ENCODE data around the gene FASLG. TPM values are rescaled to one million over a fixed set of nuclear protein-coding genes. Genes with fewer than 3 reads are reported as not detected.
"Not testable (repeated sequence)": the region's sequence is repeated elsewhere in the genome, so short reads cannot be mapped to it uniquely, and the experiment has no call there.

FASLG gene, protein sequence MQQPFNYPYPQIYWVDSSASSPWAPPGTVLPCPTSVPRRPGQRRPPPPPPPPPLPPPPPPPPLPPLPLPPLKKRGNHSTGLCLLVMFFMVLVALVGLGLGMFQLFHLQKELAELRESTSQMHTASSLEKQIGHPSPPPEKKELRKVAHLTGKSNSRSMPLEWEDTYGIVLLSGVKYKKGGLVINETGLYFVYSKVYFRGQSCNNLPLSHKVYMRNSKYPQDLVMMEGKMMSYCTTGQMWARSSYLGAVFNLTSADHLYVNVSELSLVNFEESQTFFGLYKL
- under 1 TPM in 2 of 4 donors, not detected in 2; 0.14 to 0.26 TPM for polyA plus RNA-seq (ENCODE audit: insufficient read length in 4 of 4)

DNA sequence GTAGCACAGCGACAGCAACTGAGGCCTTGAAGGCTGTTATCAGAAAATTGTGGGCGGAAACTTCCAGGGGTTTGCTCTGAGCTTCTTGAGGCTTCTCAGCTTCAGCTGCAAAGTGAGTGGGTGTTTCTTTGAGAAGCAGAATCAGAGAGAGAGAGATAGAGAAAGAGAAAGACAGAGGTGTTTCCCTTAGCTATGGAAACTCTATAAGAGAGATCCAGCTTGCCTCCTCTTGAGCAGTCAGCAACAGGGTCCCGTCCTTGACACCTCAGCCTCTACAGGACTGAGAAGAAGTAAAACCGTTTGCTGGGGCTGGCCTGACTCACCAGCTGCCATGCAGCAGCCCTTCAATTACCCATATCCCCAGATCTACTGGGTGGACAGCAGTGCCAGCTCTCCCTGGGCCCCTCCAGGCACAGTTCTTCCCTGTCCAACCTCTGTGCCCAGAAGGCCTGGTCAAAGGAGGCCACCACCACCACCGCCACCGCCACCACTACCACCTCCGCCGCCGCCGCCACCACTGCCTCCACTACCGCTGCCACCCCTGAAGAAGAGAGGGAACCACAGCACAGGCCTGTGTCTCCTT is at the start of gene FASLG:
TSS of gene FASLG (plus strand) at position 233 of the 583 bp plus-strand sequence. CDS start at position 332, 99 bp downstream.
- no peak for DNase-seq (ENCODE audit: low read depth in 4 of 4, low spot score in 3 of 4)

DNA sequence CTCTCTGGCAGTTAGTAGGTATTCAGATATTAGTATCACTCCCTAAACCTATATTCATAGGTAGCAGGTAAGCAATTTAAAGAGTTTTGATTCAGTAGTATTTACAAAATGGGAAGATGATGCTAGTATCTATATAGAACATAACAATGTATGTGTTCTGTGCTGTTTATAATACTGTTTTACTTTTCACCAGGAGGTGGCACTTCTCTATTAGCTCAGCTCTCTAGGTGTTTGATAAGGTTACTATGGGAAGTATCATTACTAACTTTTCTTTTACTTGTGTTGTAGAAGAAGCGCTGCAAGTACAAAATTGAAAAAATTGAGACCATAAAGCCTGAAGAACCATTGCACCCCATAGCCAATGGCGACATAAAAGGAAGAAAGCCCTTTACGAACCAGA is 49.4 kb upstream of the FASLG start:
- DNase-seq (ENCODE audit: low read depth in 4 of 4, low spot score in 3 of 4), result no peak

DNA sequence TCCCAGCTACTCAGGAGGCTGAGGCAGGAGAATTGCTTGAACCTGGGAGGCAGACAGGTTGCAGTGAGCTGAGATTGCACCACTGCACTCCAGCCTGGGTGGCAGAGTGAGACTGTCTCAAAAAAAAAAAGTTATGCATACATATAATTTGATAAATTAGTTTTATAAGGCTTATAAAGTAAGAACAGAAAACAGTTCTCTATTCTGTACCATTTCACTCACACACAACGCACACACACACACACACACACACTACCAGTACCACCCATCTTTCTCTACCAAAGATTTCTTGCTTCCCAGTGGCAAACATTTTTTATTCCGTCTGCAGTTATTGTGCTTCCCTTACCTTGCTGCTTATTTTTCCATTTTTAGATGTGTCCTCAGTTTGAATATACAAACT is 46.4 kb upstream of the FASLG start:
- DNase-seq (ENCODE audit: low read depth in 4 of 4, low spot score in 3 of 4), result no peak

DNA sequence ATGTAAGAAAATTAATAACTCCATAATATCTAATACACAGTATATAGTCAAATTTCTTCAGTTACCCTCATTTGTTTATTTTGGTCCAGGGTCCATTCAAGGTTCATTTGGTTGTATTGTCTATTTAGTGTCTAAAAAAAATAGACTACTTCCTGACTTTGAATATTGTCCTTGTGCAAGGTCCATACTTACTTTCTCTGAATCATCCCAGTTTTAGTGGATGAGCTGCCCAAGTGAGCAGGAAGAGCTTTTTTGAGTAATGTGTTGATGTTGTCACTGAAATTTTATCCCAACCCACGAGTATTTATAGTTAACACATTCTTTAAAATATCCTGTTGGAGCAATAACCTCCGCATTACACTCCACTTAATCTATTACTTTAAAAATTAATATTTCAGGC is 45.6 kb upstream of the FASLG start:
- DNase-seq (ENCODE audit: low read depth in 4 of 4, low spot score in 3 of 4), result no peak

DNA sequence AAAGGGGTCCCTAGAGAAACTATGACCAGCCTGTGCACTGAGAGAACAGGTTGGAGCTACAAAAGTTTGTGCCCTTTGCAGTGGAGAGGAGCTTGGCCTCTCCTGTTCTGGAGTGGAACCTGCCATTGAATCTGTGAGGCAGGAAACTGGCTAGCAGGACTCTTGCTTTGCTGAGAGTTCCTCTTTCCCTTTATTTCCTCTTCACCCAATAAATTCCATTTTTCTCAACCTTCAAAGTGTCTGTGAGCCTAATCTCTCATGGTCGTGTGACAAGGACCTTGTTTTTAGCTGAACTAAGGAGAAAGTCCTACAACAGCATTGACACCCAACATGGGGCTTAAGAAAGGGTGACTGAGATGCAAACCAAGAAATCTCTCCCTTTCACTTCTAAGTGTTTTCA is 42.7 kb upstream of the FASLG start:
- DNase-seq (ENCODE audit: low read depth in 4 of 4, low spot score in 3 of 4), result no peak

DNA sequence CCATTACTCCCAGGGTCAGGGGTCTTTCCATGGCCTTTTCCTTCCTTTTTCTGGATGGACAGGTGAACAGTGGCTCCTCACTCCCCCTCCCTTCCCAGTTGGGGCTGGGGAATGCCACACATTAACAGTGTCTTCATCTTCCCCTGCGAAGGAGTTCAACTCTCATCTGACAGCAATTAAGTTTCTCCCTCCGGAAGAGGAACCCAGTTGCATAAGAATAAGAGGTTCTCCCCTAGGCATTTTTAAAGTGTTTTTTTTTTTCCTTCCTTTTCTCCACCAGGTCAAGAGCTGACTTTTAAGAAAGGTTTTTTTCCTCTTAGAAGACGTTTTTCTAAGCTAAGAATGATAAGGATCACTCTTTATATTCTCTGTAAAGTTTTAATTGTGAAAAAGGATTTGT is 42.3 kb upstream of the FASLG start:
- DNase-seq (ENCODE audit: low read depth in 4 of 4, low spot score in 3 of 4), result no peak

DNA sequence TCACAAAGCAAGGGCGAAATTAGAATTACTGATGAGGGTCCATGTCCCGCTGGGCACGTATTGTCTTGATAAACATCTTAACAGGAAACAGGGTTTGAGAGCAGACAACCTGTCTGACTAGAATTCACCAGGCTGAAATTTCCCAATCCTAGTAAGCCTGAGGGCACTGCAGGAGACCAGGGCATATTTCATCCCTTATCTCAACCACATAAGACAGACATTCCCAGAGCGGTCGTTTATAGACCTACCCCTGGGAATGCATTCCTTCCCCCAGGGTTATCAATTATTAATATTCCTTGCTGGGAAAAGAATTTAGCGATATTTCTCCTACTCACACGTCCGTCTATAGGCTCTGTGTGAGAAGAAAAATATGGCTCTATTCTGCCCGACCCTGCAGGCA is 38.3 kb upstream of the FASLG start:
- not testable (repeated sequence) for DNase-seq (ENCODE audit: low read depth in 4 of 4, low spot score in 3 of 4)

DNA sequence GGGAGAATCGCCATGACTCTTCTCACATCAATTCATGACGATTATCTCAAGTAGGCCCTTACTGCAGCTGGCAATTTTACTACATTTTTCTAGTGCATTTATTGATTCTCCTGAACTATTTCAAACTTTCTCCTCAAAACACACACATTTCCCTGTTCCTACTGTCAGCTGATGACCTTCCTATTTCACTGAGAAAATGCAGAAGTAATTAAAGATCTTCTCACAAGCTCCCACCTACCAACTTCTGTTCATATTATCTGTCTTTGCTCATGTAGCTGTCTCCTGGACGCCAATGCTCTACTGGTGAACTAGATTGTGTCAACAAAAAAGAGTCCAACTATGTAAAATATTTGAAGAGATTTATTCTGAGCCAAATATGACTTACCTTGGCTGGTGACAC is 36.4 kb upstream of the FASLG start:
- DNase-seq (ENCODE audit: low read depth in 4 of 4, low spot score in 3 of 4), result no peak

DNA sequence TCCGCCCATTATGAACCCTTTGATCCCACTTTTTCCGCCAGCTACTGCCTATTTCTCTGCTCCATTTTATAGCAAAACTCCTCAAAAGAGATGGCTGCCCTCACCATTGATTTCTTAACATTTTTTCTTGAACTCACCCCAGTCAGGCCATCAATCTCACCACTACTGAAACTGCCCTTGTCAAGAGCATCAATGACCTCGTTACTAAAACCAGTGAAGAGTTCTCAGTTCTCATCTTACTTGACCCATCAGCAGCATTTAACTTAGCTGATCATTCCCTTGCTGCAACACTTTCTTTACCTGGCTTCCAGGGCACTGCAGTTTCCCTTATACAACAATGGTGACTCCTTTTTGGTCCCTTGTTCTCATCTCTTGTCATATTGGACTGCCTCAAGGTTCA is 35.2 kb upstream of the FASLG start:
- no peak for DNase-seq (ENCODE audit: low read depth in 4 of 4, low spot score in 3 of 4)

DNA sequence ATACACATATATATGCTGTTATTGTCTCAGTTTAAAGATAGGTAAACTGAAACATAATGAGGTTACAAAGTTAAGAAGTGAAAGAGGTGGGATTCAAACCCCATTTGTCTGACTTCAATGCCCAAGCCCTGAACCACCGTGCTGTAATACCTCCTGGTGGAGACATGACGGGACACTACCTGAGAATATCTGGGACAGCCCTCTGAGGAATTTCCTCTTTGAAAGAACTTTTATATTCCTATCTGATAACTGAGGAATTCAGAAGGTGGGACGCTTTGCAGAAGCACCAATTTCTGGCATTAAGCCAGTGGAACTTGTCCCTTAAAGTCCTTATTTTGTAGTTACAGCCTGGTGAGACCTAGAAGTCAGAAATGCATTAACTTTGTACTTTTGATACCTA is 32.1 kb upstream of the FASLG start:
- DNase-seq (ENCODE audit: low read depth in 4 of 4, low spot score in 3 of 4), result no peak

DNA sequence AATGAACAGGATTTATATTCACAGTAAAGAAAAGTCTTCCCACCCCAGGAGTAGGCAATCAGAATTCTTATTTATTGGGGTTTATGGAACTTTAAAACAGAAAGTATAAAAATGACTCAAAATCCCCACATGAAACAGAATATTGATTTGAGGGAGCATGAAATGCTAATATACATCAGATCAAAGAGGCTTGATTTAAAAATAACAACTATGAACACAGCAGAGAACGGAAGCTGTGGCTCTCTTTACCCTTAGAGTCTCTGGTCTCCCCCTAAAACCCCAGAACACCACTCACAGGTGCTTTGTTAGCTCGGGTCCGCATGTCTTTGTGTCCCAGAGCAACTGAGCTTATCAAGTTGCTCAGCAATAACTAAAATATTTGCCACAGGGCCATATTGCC is 31.2 kb upstream of the FASLG start:
- no peak for DNase-seq (ENCODE audit: low read depth in 4 of 4, low spot score in 3 of 4)

DNA sequence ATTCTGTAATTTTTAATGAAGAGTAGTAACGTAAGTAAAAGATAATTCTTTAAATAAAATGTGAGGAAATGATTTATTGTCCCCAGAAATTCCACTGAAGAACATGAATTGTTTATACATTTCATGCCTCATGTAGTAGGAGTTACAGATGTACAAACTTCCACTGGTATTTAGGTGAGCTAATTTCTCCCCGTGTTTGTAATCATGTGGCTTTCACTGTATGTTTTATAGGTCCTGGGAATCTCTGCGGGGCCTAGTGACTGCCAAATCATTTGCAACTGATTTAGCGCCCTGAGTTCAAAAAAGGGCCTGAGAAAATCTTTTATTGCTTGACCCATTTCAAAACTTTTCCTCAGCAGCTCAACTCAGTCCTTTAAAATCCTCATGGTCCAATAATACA is 30.5 kb upstream of the FASLG start:
- no peak for DNase-seq (ENCODE audit: low read depth in 4 of 4, low spot score in 3 of 4)

DNA sequence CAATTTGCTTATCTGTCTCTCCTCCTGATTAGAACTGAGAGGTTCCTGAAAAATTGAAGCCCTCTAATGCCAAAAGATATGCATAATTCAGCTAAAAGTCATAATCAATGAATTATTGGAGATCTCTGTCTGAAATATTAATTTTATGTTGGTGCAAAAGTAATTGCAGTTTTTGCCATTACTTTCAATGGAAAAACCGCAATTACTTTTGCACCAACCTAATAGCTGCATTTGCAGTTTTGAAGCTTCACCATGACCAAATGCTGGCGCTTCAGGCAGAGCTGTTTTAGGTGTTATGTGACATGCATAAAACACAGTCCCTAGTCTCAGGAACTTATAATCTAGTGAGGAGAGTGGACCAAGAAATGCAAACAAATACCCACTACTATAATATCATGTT is 29.7 kb upstream of the FASLG start:
- DNase-seq (ENCODE audit: low read depth in 4 of 4, low spot score in 3 of 4), result no peak

DNA sequence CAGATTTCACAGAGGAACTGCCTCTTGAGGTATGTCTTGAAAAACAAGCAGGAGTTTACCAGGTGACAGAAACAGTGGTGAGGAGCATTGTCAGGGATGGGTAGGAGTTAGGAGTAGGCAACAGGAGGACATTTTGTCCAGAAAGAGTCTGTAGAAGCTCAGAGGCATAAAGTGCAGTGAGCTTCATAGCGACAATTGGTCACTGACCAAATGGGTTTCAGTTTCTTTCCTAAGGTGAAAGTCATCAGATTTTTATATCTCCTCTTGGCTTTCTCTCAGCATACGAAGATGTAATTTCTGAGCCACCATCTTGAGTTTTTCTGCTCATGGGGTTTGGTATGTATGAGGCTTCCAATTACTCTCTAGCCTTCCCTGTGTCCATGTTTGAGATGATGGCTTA is 29.3 kb upstream of the FASLG start:
- DNase-seq (ENCODE audit: low read depth in 4 of 4, low spot score in 3 of 4), result no peak

DNA sequence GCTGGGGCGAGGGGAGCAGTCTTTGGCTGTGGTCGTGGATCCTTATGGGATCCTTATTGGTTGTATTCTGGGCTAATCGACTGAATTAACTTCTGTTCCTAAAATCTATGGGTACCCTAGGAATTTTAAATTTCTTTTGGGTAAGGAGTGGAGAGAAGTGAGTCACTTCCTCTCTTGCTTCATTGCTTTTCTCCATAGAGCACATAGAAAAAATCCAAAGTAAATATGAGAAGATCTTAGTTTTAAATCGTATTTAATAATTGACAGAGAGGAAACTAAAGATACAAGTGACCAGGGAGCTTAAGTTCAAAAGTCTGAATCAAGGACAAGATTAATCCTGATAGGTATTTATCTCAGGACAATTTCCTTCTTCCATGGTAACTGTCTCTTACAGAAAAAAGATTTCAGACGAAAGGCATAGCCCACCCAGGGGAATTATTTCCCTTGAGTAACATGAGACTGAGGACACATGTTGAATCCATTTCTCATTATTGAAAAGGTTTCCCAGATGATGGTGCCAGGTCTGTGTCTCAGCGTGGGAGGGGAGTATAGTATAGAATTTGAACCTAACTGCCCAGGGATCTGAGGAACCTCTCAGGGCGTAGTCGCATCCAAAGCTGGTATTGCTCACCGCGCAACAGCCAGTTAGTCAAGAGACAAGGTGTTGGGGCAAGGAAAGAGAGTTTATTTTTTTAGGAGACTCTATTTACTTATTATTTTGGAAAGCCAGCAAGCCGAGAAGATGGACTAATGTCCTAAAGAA is 28.7 kb upstream of the FASLG start:
- DNase-seq (ENCODE audit: low read depth in 4 of 4, low spot score in 3 of 4), result no peak

DNA sequence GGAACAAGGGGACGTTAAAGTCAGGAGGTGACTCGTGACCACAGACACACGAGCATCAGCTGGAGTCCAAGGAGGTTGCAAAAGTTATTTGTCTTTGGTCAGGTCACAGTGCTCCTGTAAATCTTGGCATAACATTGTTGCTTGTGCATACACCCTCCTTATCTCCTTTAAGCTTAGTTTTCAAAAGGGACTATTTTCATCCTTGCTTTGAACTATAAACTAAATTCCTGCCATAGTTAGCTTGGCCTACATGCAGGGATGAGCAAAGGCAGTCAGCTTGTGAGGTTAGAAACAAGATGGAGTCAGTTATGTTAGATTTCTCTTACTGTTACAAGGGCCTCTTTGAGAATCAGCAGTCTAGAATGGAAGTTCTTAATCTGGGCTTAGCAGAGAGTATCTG is 28.0 kb upstream of the FASLG start:
- DNase-seq (ENCODE audit: low read depth in 4 of 4, low spot score in 3 of 4), result no peak

DNA sequence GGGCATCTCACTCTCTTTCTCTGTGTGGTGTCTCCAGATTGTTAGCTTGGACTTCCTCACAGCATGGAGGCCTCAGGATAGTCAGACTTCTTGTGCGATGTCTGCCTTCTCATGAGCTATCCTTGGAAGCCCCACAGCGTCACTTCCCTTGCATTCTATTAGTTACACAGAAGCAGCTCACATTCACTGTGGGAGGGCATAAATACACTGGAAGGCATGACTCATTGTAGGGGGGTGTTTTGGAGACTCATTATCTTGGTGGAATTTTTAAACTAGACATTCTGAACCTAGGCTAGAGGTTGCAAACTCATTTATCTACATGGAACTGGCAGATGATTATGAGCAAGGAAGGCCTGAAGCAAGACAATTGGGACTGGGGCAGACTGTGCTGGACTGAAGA is 21.4 kb upstream of the FASLG start:
- DNase-seq (ENCODE audit: low read depth in 4 of 4, low spot score in 3 of 4), result no peak

DNA sequence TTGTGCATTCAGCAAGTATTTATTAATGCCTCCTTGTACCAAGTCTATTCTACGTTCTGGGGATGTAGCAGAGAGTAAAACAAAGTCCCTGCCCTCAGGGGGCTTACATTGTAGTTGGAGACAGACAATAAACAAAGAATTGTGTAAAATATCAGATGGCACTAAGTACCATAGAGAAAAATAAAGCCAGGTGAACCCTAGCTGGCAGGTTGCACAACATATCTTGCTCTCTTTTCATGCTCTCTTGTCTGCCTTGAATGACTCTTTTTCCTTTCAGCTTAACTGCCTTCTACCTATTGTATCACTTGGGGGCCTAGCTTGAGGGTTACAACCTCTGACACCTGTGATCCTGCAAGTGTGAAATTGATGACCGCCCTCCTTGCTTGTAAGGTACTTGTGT is 20.7 kb upstream of the FASLG start:
- DNase-seq (ENCODE audit: low read depth in 4 of 4, low spot score in 3 of 4), result no peak

DNA sequence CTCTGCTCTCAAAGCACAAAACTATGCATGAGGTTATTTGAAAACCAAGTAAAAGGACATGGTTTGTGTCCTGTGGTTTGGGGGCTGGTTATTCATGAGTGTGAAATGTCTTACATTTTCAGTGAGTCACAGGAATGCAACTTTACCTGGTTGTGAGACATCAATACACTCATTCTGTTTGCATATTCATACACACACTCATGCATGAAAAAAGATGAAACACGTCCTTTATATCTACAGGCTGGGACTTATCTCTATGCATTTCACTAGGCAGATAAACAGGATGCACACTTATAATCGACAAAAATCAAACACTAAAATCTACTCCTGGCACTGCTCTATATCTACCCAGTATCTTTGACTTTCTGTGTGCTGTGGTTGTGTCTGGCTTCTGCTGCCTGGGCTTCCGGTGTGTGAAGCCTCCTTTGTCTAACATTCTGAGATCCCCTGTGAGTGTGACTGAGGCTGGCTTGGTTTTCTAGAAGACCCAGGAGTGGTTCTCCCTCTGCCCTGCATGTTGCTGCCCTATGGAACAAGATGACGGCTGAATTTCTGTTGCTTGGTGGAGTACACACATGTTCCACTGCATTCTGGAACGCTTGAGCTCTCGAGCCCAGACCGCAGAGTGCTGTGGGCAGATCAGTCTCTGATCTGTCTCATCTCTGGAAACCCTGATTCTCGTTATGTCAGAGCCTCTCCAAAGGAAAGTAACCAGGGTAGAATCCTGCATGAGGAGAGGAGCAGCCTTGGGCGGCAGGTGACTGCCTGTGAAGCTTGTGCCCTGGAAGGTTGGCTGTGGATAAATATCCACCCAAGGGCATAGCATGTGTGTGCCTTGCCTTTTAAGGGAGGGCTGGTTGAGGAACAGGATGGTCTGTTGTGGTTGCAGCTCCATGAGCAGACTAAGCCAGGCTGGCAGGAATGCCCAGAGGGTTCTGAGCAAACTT is 19.7 kb upstream of the FASLG start:
- no peak for DNase-seq (ENCODE audit: low read depth in 4 of 4, low spot score in 3 of 4)

DNA sequence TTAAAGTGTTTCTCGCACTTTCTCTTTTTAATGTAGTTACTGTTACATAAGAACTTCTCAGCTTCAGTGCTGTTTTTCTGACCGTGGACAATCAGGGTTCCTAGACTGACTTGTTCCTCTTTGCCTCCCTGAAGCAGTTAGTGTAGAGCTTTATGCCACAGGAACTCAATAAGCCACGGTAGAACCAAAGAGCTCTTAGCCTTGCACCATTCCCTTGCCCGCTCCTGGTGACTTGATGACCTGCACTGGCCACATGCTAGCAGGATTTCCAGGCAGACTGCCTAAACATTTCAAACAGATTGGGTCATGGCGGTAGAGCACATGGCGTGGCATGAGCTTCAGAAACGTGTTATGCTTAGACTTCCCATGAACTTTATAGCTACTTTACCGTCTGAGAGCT is 18.8 kb upstream of the FASLG start:
- no peak for DNase-seq (ENCODE audit: low read depth in 4 of 4, low spot score in 3 of 4)

DNA sequence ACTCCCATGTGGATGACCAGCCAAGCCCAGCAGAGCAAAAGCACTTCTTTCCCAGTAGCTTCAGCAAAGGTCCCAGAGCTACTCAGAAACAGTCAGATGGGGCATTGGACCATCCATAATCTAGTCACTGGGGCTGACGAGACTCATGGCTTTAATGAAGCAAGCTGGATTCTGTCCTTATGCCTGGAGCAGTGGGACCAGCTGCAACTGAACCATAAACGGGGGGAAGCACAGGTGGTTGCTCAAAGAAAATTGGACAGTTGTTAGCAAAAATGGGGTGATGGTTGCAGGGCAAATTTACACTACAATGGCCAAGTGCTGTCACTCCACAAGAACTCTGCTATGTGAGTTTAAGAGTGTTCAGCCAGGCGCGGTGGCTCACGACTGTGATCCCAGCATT is 17.4 kb upstream of the FASLG start:
- no peak for DNase-seq (ENCODE audit: low read depth in 4 of 4, low spot score in 3 of 4)

Measured in left renal pelvis (tissue), 4 donors.